NOMO-1 treated with DMSO at 0.1 percent for 48 hours (cell line): ENCODE measurements around the gene TNS3.
"Not testable (repeated sequence)": the region's sequence is repeated elsewhere in the genome, so short reads cannot be mapped to it uniquely, and the experiment has no call there.

Experiments
- DNase-seq: peaks from one replicate; lab custom pipeline; 2025; ENCODE audit not compliant: unreplicated experiment; lab: John Stamatoyannopoulos, UW

TNS3 gene

DNA sequence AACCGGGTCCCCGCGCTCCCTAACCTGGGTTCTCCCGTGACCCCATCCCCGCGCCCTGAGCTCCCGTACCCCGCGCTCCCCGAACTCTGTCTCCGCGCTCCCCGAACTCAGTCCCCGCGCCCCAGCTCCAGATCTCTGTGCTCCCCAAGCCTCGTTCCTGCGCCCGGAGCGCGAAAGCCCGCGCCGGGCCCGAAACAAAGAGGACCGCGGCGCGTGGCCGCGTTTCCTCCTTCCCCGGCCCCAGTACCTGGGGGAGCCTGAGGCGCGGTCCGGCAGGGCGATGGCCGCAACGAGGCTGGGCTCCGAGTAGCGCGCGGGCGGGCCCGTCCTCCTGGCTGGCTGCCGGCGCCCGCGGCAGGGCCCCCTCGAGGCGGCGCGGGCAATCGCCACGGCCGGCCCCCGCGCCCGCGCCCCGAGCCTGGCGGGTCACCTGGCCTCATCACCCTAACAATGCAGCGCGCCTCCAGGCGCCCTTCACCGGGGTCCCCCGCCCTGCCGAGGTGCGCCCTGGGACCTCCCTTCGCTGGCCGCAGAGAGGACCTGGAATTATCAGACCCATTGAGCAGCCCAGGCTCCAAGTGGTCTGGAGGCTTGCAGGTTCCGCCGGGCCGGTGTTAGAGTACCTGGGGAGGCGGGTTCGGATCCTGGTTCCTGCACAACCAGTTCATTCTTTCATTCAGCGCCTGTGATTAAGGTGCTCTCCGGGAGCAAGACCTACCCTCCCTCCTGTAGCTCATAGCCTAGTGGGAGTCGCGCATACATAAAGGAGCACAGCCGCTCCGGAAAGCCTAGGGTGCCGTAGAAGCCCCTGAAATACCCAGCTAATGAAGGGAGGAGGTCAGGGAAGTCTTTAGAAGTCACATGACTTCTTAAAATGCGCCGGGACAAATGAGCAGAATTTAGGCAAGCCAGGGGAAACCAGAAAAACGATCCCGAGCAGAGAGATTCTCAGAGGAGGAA, at the start of gene TNS3:
TNS3 (minus strand) TSS at position 308 of the 960 bp plus-strand sequence. CDS start 142,475 bp downstream, outside the sequence.
- DNase-seq: peak; percentile 35

DNA sequence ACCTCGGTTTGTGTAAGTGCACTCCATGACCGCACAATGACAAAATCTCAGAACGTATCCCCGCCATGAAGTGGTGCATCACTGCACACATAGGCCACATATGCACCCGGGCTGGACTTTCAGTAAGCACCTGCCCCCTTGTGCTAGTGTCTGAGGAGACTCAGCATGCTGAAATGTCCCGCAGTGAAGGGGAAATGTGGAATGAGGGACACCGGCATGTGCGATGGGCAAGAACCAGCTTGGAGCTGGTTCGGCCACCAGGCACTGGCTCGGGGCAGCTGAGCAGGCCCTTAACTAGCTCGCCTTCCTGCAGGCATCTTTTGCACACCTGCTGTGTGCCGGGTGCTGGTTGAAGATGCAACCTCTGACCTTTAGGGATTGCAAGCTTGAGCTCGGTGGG, 49.8 kb upstream of the TNS3 start:
- DNase-seq: no peak

DNA sequence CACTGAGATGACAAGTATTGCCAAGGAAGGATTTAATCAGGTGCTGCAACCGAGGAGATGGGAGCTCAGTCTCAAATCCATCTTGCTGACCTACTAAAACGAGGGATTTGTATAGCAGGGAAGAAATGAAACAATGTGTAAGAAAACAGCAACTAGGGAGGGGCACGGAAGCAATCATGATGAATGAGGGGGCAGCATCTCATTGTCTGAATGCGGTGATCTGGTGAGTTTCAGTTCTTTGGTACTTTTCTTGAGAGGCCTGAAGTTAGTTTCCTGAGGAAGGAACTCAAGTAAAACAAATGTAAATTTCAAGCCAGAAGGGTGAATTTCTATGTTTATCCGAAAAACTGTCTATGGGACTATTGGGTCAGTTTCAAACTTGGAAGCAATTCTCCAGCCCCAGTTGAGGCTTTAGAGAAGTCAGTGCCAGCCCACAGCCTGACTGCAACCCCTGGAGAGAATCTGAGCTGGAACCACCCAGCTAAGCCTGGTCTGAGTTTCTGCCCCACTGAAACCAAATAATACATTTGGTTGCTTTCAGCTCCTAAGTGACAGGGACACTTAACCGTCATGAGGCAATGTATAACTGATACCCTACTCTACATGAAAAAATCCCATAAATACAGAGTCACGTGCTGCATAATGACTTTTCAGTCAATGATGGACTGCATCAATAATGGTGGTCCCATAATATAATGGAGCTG, 45.8 kb upstream of the TNS3 start:
- DNase-seq: no peak

DNA sequence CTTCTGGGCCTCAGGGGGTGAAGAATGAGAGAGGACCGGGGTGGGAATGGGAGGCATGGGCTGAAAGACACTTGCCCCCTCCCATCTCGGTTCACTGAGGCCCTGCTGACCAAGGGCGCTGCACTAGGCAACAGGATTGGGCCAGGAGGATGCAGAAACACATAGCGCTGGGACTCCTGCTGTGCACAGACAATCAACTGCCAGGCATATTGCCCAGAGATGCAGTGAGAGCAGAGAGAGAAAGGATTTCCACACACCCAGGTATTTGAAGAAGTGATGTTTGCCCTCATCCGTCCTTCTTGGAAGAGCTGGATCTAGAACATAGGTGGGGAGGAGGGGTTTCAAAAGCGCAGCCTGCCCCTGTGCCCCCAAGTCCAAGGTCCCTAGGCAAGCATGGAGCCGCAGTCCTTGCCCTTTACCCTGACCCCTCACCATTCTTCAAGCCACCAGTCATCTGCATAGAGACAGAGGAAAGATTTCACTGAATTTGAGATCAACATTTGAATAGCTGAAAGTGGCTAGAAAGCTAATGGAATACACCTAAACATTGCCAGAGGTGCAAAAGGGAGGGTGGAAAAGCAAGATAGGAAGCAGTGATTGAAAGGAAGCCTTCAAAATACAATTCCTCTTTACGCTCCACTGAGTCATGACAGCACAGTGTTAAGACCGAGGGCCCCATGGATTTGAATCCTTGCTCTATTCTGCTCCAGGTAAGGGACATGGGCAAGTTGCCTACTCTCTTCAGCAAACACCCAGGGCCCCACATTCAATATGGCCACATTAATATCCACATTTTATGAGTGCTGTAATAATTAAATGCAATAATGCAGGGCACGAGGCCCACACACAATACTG, 44.2 kb upstream of the TNS3 start:
- DNase-seq: no peak

DNA sequence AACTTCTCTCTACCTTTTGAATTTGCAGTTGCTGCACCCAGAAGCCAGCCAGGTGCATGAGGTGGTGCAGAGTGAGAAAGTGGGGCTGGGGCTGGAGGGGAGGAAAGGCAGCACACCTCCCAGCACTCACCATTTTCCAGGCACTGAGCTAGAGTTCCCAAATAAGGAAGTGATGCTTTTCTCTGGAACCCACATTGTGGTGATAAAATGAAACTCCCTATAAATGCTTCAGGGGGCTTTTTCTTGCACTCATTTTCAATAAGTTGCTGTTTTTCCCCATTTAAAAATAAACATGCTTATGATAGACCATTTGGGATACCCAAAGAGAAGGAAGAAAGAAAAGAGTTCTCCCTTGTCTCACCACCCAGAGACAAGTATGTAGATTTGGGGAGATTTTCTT, 42.8 kb upstream of the TNS3 start:
- DNase-seq: no peak

DNA sequence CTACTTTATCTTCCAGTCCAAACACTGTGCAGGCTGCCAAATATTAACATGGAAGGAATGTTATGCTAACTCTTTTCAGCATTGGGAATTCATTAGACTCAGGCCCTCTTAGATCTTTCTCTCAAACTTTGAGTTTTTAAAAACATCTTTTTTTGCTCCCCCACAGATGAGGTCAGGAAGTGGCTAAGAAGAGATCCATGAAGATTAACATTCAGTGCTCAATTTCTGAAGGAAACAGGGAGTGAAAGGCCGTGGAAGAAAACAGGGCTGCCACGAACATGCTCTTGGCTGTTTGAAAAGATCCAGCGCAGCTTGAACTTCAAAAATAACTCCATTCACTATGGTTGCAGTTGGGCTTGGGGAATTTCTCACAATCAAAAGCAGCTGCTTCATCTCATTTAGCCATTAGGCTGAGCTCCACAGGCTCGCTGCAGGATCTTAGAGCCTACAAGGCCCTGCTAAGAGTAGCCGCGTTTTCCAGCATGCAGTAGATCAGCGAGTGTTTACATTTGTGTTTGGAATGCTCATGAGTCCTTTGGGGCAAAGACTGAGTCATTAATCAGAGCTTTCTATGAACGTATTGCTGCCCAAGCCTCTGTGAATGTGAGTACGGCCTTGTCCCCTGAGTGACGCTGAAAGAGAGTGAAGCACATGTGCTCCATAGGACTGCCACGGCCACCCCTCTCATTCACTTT, 41.2 kb upstream of the TNS3 start:
- DNase-seq: no peak

DNA sequence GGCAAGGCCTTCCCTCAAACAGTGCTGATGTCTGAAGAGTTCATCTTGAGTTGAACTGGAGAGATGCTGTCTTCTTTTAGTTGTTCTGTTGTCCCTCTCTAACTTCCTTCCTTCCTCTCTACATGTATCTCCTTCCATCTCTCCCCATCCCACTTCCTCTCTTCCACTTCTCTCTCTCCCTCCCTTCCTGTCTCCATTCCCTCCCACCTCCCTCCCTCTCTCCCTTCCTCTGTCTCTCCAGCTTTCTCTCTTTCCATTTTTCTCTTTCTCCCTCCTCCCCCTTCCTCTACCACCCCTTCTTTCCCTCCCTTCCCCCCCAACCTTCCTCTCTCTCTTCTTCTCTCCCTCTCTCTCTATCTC, 40.7 kb upstream of the TNS3 start:
- no peak for DNase-seq

DNA sequence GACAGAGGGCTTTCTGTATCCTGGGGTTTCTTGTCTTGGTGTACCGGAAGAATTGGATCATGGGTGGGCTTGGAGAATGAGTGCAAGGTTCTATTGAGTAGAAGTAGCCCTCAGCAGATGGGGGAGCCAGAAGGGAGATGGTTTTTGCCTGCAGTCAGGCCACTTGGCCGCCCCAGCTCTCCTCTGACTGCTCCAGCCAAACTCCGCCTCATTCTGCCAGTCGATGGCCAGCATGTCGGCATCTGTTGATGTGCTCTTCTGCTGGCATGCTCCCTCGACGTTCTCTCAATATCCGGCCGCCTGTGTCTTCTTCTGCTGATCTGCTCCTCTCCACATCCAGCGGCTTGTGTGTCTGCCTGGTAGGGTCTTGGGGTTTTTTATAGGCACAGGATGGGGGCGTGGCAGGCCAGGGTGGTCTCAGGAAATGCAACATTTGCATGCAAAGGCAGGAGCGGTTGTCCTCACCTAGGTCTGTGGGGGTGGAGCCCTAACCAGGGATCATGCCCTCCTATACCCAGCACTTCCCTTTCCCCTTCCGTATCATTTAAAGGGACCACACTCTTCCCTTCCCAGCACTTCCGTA, 40.2 kb upstream of the TNS3 start:
- DNase-seq: no peak

DNA sequence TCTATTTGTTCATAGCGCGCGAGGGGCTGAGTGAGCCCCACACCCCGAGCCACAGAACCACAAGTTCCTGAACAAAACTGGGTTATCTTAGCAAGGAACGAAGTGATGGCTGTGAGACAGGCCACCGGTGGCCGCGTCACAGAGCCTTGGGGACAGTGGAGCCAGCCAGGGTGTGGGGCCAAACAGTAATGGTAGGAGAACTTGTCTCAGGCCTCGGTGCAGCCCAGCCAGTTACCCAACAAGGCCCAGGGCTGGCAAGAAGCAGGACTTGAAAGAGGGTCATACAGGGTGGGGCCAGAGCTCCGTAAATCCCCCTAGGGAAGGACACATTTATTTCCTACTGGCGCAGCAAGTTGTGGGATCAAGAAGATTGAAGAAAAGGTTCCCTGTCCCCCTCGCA, 39.4 kb upstream of the TNS3 start:
- no peak for DNase-seq

DNA sequence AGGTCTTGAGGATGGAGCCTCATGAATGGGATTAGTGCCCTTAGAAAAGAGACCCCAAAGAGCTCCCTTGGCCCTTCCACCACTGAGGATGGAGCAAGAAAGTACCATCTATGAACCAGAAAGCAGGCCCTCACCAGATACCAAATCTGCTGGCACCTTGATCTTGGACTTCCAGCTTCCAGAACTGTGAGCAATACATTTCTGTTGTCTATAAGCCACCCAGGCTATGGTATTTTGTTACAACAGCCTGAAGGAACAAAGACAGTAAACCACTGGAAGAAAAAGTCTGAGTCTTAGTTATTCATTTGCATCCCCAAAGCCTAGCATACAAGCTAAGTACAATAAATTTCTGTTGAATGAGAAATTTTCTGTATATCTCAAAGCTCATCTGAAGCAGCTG, 37.9 kb upstream of the TNS3 start:
- no peak for DNase-seq

DNA sequence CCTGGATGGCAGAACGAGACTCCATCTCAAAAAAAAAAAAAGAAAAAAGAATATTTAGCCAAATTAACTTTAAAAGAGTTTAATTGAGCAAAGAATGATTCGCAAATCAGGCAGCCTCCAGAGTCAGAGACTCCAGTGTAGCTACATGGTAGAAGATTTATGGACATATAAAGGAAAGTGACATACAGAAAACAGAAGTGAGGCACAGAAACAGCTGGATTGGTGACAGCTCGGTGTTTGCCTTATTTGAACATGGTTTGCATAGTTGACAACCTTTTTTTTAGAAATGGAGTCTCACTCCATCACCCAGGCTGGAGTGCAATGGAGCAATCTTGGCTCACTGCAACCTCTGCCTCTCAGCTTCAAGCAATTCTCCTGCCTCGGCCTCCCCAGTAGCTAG, 35.2 kb upstream of the TNS3 start:
- DNase-seq: no peak

DNA sequence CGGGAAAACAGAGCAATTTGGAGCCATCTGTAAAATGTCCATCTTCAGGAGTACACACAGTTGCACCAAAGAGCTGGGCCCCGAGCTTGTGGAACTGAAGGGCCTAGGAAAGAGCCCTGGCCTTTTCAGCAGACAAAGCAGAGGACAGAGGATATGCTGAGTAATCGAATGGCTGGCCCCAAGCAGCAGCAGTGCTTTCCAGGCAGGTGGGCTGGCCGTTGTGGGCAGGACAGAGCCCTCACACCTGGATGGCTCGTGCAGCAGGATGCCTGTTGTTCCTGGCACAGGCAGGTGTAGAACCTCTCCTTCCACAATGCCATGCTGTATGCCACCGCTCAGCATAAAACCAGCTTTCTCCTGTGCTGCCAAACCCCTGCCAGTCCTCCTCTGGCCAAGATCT, 32.5 kb upstream of the TNS3 start:
- DNase-seq: no peak

DNA sequence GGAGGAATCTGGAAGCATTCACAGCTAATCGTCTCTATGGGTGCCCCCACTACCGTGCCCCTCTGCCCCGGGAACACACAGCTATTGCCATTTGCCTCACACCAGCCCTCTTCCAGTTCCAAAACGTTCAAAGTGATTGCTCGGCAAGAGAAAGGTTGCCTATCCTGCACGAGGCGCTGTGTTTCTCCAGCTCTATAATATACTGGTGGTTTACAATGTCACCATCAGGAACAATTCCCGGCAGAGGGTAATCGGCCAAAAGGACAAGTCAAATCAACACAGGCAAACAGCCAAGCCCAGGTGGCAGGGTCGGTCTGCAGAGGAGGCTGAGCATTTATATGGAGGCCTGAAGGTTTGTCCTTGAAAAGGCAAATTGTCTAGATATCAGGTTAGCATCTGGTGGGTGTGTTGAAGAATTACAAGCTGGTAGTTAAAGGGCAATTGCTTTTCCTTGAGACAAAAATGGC, 29.2 kb upstream of the TNS3 start:
- no peak for DNase-seq

DNA sequence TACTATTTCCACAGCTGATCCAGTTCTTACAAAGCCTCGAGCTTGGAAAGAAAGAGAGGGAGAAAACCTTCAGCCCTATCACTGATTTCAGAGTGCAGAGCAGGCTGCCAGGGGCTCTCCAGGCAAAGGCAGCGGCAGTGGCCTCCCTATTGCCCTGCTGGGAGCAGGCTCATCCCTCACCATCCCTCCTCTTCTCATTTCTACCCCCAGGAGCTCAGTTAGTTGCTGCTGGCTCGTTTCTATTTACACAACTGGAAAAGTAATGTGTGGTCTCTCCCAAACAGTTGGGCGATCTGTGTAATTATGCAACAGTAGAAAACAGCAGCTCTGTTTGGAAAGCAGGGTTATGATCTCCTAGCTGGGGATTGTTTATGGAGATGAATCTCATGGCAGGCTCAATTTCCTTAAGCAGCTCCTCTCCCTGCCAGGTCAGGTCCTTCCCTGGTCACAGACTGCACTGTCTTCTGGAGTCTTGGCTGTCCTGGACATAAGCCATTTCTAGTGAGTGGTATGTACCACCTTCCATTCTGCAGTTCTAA, 28.7 kb upstream of the TNS3 start:
- no peak for DNase-seq

DNA sequence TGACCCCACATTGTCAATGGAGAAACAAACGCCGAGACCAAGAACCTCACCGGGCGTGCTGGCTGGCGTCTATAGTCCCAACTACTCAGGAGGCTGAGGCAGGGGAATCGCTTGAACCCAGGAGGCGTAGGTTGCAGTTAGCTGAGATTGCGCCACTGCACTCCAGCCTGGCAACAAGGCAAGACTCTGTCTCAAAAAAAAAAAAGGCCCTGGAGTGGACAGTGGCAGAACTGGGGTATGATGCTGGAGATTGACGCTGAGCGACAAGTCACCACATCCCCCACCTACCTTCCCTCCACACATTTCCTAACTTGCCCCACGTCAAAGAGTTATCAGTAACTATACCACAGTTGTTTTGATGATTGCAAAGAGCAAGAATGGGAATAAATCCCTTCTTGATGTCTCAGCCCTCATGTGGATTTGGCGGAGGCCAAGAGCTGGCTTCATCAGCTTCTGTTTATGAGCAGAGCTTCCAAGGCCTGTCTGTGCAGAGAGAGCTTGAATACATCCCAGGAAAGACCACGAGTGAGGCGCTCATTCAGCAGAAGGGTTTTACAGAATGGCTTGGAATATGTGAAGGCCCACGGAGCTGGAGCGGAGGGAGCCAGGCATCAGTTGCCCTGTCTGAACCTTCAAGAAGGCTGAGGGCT, 28.0 kb upstream of the TNS3 start:
- DNase-seq: no peak

DNA sequence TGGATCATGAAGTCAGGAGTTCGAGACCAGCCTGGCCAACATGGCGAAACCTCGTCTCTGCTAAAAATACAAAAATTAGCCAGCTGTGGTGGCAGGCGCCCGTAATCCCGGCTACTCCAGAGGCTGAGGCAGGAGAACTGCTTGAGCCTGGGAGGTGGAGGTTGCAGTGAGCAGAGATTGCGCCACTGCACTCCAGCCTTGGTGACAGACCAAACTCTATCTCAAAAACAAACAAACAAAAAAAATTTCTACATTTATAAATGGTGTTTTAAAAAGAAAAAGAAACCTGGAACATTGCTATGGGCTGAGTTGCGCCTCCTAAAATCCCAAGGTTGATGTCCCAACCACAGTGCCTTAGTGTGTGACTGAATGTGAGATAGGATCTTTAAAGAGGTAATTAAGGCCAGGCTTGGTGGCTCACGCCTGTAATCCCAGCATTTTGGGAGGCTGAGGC, 24.7 kb upstream of the TNS3 start:
- not testable (repeated sequence) for DNase-seq

DNA sequence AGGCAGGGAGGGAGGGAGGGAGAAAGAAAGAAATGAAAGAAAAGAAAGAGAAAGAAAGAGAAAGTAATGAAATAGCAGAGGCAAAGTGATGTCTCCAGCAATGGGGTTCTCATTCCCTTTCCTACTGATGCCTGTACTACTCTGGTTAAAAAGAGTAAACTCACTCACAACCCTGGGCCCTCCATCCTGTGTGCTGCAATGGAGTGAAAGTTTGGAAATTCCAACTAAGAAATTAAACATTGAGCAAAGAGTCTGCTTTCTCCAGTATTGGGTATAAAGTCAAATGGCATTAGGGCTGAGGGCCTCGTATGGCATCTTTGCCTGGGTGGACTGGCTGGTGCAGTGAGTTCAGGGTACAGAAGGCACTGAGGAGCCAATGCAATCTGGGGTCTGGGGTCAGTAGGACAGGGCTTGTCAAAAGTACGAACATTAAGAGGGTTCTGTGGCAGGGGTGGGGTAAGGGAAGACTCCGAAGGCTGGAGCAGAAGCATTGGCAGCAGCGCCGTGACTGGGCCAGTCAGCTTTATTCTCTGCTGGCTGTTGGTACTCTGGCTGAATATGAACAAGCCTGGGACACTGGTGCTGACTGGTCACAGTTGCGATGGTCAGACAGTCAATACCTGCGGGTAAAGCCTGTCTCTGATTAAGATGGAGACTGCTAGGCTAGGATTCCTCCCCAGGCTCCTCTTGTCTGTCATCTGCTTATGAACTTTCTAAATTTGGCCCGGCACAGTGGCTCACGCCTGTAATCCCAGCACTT, 24.1 kb upstream of the TNS3 start:
- no peak for DNase-seq

DNA sequence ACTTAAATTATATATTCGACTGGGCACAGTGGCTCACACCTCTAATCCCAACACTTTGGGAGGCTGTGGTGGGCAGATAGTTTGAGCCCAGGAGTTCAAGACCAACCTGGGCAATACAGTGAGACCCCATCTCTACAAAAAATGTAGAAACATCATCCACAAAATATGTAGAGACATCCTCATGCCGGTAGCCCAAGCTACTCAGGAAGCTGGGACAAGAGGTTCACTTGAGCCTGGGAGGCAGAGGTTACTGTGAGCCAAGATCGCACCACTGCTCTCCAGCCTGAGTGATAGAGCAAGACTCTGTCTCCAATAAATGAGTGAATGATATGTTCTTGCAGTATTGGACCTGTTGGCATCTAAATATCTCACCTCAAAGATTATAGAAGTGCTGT, 22.6 kb upstream of the TNS3 start:
- DNase-seq: no peak
